ENCODE results near the gene ATRX.
"Not testable (repeated sequence)": the region's sequence is repeated elsewhere in the genome, so short reads cannot be mapped to it uniquely, and the experiment has no call there.

Gene ATRX

GRCh38 chrX:77776659-77777058 is 9.4 kb downstream of the ATRX start:
- 95% methylated on average over 2 of the region's 2 CpGs for WGBS
- Histone ChIP-seq H3K9me3 (ENCODE audit: insufficient read depth, low read depth, low read length) (no peaks in the 10 kb centered on the region), H3K4me3 (ENCODE audit: low read length) (no peak overlapping the region), H3K27me3 (ENCODE audit: insufficient read depth, low read length) (no peaks in the 10 kb centered on the region), H3K4me1 (ENCODE audit: insufficient read depth, low read length) (no peaks in the 10 kb centered on the region), H3K36me3 (ENCODE audit: insufficient read depth, low read length) (no peaks in the 10 kb centered on the region), H3K9ac (ENCODE audit: low read depth, low read length) (no peak overlapping the region), H3K27ac (ENCODE audit: low read depth, low read length) (no peak overlapping the region)

GRCh38 chrX:77771601-77772000 is 14.4 kb downstream of the ATRX start:
- no peaks in the 10 kb centered on the region for H3K27me3 ChIP-seq (ENCODE audit: insufficient read depth, low read length)

GRCh38 chrX:77768787-77769186 is 17.2 kb downstream of the ATRX start:
- Histone ChIP-seq H3K27ac (ENCODE audit: low read depth, low read length) (no peak overlapping the region), H3K4me3 (ENCODE audit: low read length) (no peak overlapping the region), H3K9ac (ENCODE audit: low read depth, low read length) (no peak overlapping the region), H3K4me1 (ENCODE audit: insufficient read depth, low read length) (no peaks in the 10 kb centered on the region), H3K9me3 (ENCODE audit: insufficient read depth, low read depth, low read length) (no peaks in the 10 kb centered on the region), H3K27me3 (ENCODE audit: insufficient read depth, low read length) (no peaks in the 10 kb centered on the region), H3K36me3 (ENCODE audit: insufficient read depth, low read length) (no peaks in the 10 kb centered on the region)
- 97% methylated on average over 2 of the region's 2 CpGs for WGBS

More at GRCh38 chrX:77771601-77772000, 14.4 kb downstream of the ATRX start:
- no peaks in the 10 kb centered on the region for H3K9me3 ChIP-seq (ENCODE audit: insufficient read depth, low read depth, low read length)
- WGBS: 100% methylated on average over 1 of the region's 1 CpG
- no peak overlapping the region for H3K4me3 ChIP-seq (ENCODE audit: low read length)
- no peak overlapping the region for H3K27ac ChIP-seq (ENCODE audit: low read depth, low read length)
- no peaks in the 10 kb centered on the region for H3K36me3 ChIP-seq (ENCODE audit: insufficient read depth, low read length)
- no peaks in the 10 kb centered on the region for H3K4me1 ChIP-seq (ENCODE audit: insufficient read depth, low read length)
- no peak overlapping the region for H3K9ac ChIP-seq (ENCODE audit: low read depth, low read length)

GRCh38 chrX:77766212-77766611 is 19.8 kb downstream of the ATRX start:
- not testable (repeated sequence) for H3K4me3 ChIP-seq (ENCODE audit: low read length); H3K27me3 ChIP-seq (ENCODE audit: insufficient read depth, low read length)

GRCh38 chrX:77755561-77755960 is 30.5 kb downstream of the ATRX start:
- Histone ChIP-seq H3K9me3 (ENCODE audit: insufficient read depth, low read depth, low read length) (no peaks in the 10 kb centered on the region), H3K36me3 (ENCODE audit: insufficient read depth, low read length) (no peaks in the 10 kb centered on the region; the same call in 1 of the 2 replicates)

More at GRCh38 chrX:77766212-77766611, 19.8 kb downstream of the ATRX start:
- not testable (repeated sequence) for H3K4me1 ChIP-seq (ENCODE audit: insufficient read depth, low read length); H3K9me3 ChIP-seq (ENCODE audit: insufficient read depth, low read depth, low read length); H3K9ac ChIP-seq (ENCODE audit: low read depth, low read length); H3K27ac ChIP-seq (ENCODE audit: low read depth, low read length); H3K36me3 ChIP-seq (ENCODE audit: insufficient read depth, low read length)
- 96% methylated on average over 21 of the region's 33 CpGs for WGBS

GRCh38 chrX:77753942-77754341 is 32.1 kb downstream of the ATRX start:
- not testable (repeated sequence) for H3K27me3 ChIP-seq (ENCODE audit: insufficient read depth, low read length); H3K4me3 ChIP-seq (ENCODE audit: low read length); H3K9ac ChIP-seq (ENCODE audit: low read depth, low read length); H3K4me1 ChIP-seq (ENCODE audit: insufficient read depth, low read length); H3K36me3 ChIP-seq (ENCODE audit: insufficient read depth, low read length); H3K27ac ChIP-seq (ENCODE audit: low read depth, low read length); H3K9me3 ChIP-seq (ENCODE audit: insufficient read depth, low read depth, low read length)
- WGBS: no CpG with 5 or more reads among the region's 1 CpG

More at GRCh38 chrX:77755561-77755960, 30.5 kb downstream of the ATRX start:
- Histone ChIP-seq H3K27ac (ENCODE audit: low read depth, low read length) (no peak overlapping the region), H3K27me3 (ENCODE audit: insufficient read depth, low read length) (no peaks in the 10 kb centered on the region), H3K9ac (ENCODE audit: low read depth, low read length) (no peak overlapping the region), H3K4me3 (ENCODE audit: low read length) (no peak overlapping the region), H3K4me1 (ENCODE audit: insufficient read depth, low read length) (no peaks in the 10 kb centered on the region)
- 92% methylated on average over 6 of the region's 6 CpGs for WGBS

GRCh38 chrX:77749695-77750094 is 36.3 kb downstream of the ATRX start:
- H3K27me3 ChIP-seq (ENCODE audit: insufficient read depth, low read length): no peaks in the 10 kb centered on the region
- whole genome bisulfite sequencing: 94% methylated on average over 5 of the region's 5 CpGs
- no peak overlapping the region for H3K27ac ChIP-seq (ENCODE audit: low read depth, low read length)

GRCh38 chrX:77743720-77744119 is 42.3 kb downstream of the ATRX start:
- Histone ChIP-seq H3K36me3 (ENCODE audit: insufficient read depth, low read length) (no peaks in the 10 kb centered on the region), H3K4me3 (ENCODE audit: low read length) (no peak overlapping the region), H3K27me3 (ENCODE audit: insufficient read depth, low read length) (no peaks in the 10 kb centered on the region), H3K4me1 (ENCODE audit: insufficient read depth, low read length) (peaks cover 5% of the 10 kb centered on the region; the same call in 1 of the 2 replicates), H3K27ac (ENCODE audit: low read depth, low read length) (no peak overlapping the region), H3K9me3 (ENCODE audit: insufficient read depth, low read depth, low read length) (no peaks in the 10 kb centered on the region), H3K9ac (ENCODE audit: low read depth, low read length) (no peak overlapping the region)
- 90% methylated on average over 2 of the region's 2 CpGs for WGBS

More at GRCh38 chrX:77749695-77750094, 36.3 kb downstream of the ATRX start:
- Histone ChIP-seq H3K9ac (ENCODE audit: low read depth, low read length) (no peak overlapping the region), H3K4me1 (ENCODE audit: insufficient read depth, low read length) (no peaks in the 10 kb centered on the region), H3K9me3 (ENCODE audit: insufficient read depth, low read depth, low read length) (no peaks in the 10 kb centered on the region), H3K36me3 (ENCODE audit: insufficient read depth, low read length) (no peaks in the 10 kb centered on the region; the same call in 1 of the 2 replicates), H3K4me3 (ENCODE audit: low read length) (no peak overlapping the region)

GRCh38 chrX:77742788-77743476 is 43.1 kb downstream of the ATRX start:
- no peaks in the 10 kb centered on the region for H3K27me3 ChIP-seq (ENCODE audit: insufficient read depth, low read length)
- no peak overlapping the region for H3K4me3 ChIP-seq (ENCODE audit: low read length)
- no peaks in the 10 kb centered on the region for H3K9me3 ChIP-seq (ENCODE audit: insufficient read depth, low read depth, low read length)
- no peaks in the 10 kb centered on the region for H3K36me3 ChIP-seq (ENCODE audit: insufficient read depth, low read length)
- no peak overlapping the region for H3K27ac ChIP-seq (ENCODE audit: low read depth, low read length)
- H3K9ac ChIP-seq (ENCODE audit: low read depth, low read length): no peak overlapping the region
- WGBS: 87% methylated on average over 7 of the region's 7 CpGs
- peaks cover 5% of the 10 kb centered on the region; the same call in 1 of the 2 replicates for H3K4me1 ChIP-seq (ENCODE audit: insufficient read depth, low read length)

GRCh38 chrX:77740376-77740905 is 45.6 kb downstream of the ATRX start:
- Histone ChIP-seq H3K4me1 (ENCODE audit: insufficient read depth, low read length) (peaks cover 5% of the 10 kb centered on the region; the same call in 1 of the 2 replicates), H3K36me3 (ENCODE audit: insufficient read depth, low read length) (no peaks in the 10 kb centered on the region), H3K27ac (ENCODE audit: low read depth, low read length) (no peak overlapping the region), H3K9ac (ENCODE audit: low read depth, low read length) (no peak overlapping the region), H3K27me3 (ENCODE audit: insufficient read depth, low read length) (no peaks in the 10 kb centered on the region), H3K4me3 (ENCODE audit: low read length) (no peak overlapping the region), H3K9me3 (ENCODE audit: insufficient read depth, low read depth, low read length) (no peaks in the 10 kb centered on the region)
- 67% methylated on average over 3 of the region's 3 CpGs for WGBS

GRCh38 chrX:77733342-77733741 is 52.7 kb downstream of the ATRX start:
- no peak overlapping the region for H3K27ac ChIP-seq (ENCODE audit: low read depth, low read length)
- H3K36me3 ChIP-seq (ENCODE audit: insufficient read depth, low read length): no peaks in the 10 kb centered on the region
- no peak overlapping the region for H3K9ac ChIP-seq (ENCODE audit: low read depth, low read length)
- H3K27me3 ChIP-seq (ENCODE audit: insufficient read depth, low read length): no peaks in the 10 kb centered on the region
- H3K4me1 ChIP-seq (ENCODE audit: insufficient read depth, low read length): no peaks in the 10 kb centered on the region
- H3K4me3 ChIP-seq (ENCODE audit: low read length): no peak overlapping the region
- WGBS: 92% methylated on average over 3 of the region's 3 CpGs
- H3K9me3 ChIP-seq (ENCODE audit: insufficient read depth, low read depth, low read length): no peaks in the 10 kb centered on the region
